Nephron (organoid): ENCODE data around the gene FA2H.
"Not testable (repeated sequence)": the region's sequence is repeated elsewhere in the genome, so short reads cannot be mapped to it uniquely, and the experiment has no call there.

Experiments
- H3K27ac Mint-ChIP-seq, 3 experiments: 2 replicates each; pipeline ENCODE4 v1.8.0; 2020; ENCODE audit warnings: mixed read lengths in 3 of 3, mild to moderate bottlenecking in 2 of 3, moderate library complexity in 1 of 3
- H3K27me3 Mint-ChIP-seq: 2 replicates; pipeline ENCODE4 v1.8.0; 2021; ENCODE audit warnings: low read depth, mild to moderate bottlenecking, moderate library complexity, mixed read lengths
- H3K36me3 Mint-ChIP-seq: 2 replicates; pipeline ENCODE4 v1.8.0; 2020; ENCODE audit warnings: low read depth, mixed read lengths
- H3K4me1 Mint-ChIP-seq: 2 replicates; pipeline ENCODE4 v1.8.0; 2020; ENCODE audit warnings: mixed read lengths
- H3K4me3 Mint-ChIP-seq, 3 experiments: 2 replicates each; pipeline ENCODE4 v1.8.0; 2020; ENCODE audit warnings: mild to moderate bottlenecking in 3 of 3, mixed read lengths in 3 of 3, moderate library complexity in 2 of 3
- H3K9me3 Mint-ChIP-seq: 2 replicates; pipeline ENCODE4 v1.8.0; 2020; ENCODE audit warnings: mixed read lengths
- CTCF ChIP-seq, 3 experiments: fragments of 200-600 bp; sonication (generic); IDR thresholded peaks; one replicate each; pipeline ENCODE4 v1.5.0; 2021; ENCODE audit warnings: antibody characterized with exemption in 3 of 3; ENCODE audit not compliant: unreplicated experiment in 3 of 3

Gene FA2H

GRCh38 chr16:74766729-74767128, 7.9 kb downstream of the FA2H start:
- H3K4me1 Mint-ChIP-seq: no peaks in the 10 kb centered on the region
- peaks cover 56% of the 10 kb centered on the region for H3K27me3 Mint-ChIP-seq
- H3K36me3 Mint-ChIP-seq: no peaks in the 10 kb centered on the region
- H3K9me3 Mint-ChIP-seq: no peaks in the 10 kb centered on the region
- H3K4me3 Mint-ChIP-seq: no peak overlapping the region
- H3K27ac Mint-ChIP-seq: no peak overlapping the region
- no peak for TF ChIP-seq CTCF (IDR thresholded peaks at IDR 0.05; ENCODE audit: unreplicated experiment in 3 of 3)

GRCh38 chr16:74764184-74764583, 10.4 kb downstream of the FA2H start:
- not testable (repeated sequence) for H3K9me3 Mint-ChIP-seq, H3K4me3 Mint-ChIP-seq, H3K36me3 Mint-ChIP-seq

GRCh38 chr16:74761665-74762064, 13.0 kb downstream of the FA2H start:
- no peak for TF ChIP-seq CTCF (IDR thresholded peaks at IDR 0.05; ENCODE audit: unreplicated experiment in 3 of 3)
- H3K27me3 Mint-ChIP-seq: peaks cover 28% of the 10 kb centered on the region
- H3K9me3 Mint-ChIP-seq: no peaks in the 10 kb centered on the region
- H3K36me3 Mint-ChIP-seq: no peaks in the 10 kb centered on the region
- no peak overlapping the region for H3K4me3 Mint-ChIP-seq
- H3K4me1 Mint-ChIP-seq: no peaks in the 10 kb centered on the region
- H3K27ac Mint-ChIP-seq: no peak overlapping the region

More at GRCh38 chr16:74764184-74764583, 10.4 kb downstream of the FA2H start:
- not testable (repeated sequence) for H3K27ac Mint-ChIP-seq, H3K4me1 Mint-ChIP-seq
- peaks cover 48% of the 10 kb centered on the region for H3K27me3 Mint-ChIP-seq

- no peaks in the 10 kb centered on the region for H3K9me3 Mint-ChIP-seq
- H3K4me1 Mint-ChIP-seq: no peaks in the 10 kb centered on the region
- no peak overlapping the region for H3K4me3 Mint-ChIP-seq
- H3K27ac Mint-ChIP-seq: no peak overlapping the region
- no peak for TF ChIP-seq CTCF (IDR thresholded peaks at IDR 0.05; ENCODE audit: unreplicated experiment in 3 of 3)
- peaks cover 29% of the 10 kb centered on the region for H3K27me3 Mint-ChIP-seq
- no peaks in the 10 kb centered on the region for H3K36me3 Mint-ChIP-seq
Measured at GRCh38 chr16:74760007-74760767, 14.4 kb downstream of the FA2H start.

- no peak for TF ChIP-seq CTCF (IDR thresholded peaks at IDR 0.05; ENCODE audit: unreplicated experiment in 3 of 3)
- Mint-ChIP-seq H3K4me1 (no peaks in the 10 kb centered on the region), H3K27ac (no peak overlapping the region), H3K9me3 (no peaks in the 10 kb centered on the region), H3K27me3 (peaks cover 25% of the 10 kb centered on the region), H3K36me3 (no peaks in the 10 kb centered on the region), H3K4me3 (no peak overlapping the region)
Measured at GRCh38 chr16:74759564-74759963, 15.1 kb downstream of the FA2H start.

- no peaks in the 10 kb centered on the region for H3K36me3 Mint-ChIP-seq
- no peaks in the 10 kb centered on the region for H3K9me3 Mint-ChIP-seq
- peaks cover 28% of the 10 kb centered on the region for H3K27me3 Mint-ChIP-seq
- no peak overlapping the region for H3K4me3 Mint-ChIP-seq
- H3K27ac Mint-ChIP-seq: no peak overlapping the region
- H3K4me1 Mint-ChIP-seq: no peaks in the 10 kb centered on the region
- no peak for TF ChIP-seq CTCF (IDR thresholded peaks at IDR 0.05; ENCODE audit: unreplicated experiment in 3 of 3)
Measured at GRCh38 chr16:74758801-74759200, 15.8 kb downstream of the FA2H start.
